ENCODE results near the gene CCDC18. TPM values are rescaled to one million over a fixed set of nuclear protein-coding genes. Genes with fewer than 3 reads are reported as not detected.

Gene CCDC18
- total RNA-seq, 2 donors from 2014 or later, result 13.8 to 23.8 TPM

DNA sequence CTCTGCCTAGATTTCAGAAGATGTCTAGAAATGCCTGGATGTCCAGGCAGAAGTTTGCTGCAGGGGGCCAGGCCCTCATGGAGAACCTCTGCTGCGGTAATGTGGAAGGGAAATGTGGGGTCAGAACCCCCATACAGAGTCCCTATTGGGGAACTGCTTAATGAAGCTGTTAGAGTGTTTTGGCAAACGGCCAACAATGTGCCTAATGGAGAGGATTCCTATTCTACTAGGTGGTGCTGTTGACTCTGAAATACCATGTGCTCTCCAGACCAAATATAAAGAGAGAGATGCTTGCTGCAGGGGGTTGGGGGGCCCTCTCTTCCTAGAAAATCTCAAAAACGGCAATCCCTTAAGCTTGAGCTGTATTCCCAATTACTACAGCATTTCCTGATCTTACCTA is 108.0 kb downstream of the CCDC18 start:
- Mint-ChIP-seq H3K27me3 (ENCODE audit: insufficient read depth) (no peaks in the 10 kb centered on the region), H3K4me1 (no peaks in the 10 kb centered on the region), H3K36me3 (ENCODE audit: low read depth) (peaks cover 31% of the 10 kb centered on the region), H3K4me3 (no peak overlapping the region), H3K9me3 (peaks cover 27% of the 10 kb centered on the region), H3K27ac (no peak overlapping the region)
- TF ChIP-seq, protein P1, sequence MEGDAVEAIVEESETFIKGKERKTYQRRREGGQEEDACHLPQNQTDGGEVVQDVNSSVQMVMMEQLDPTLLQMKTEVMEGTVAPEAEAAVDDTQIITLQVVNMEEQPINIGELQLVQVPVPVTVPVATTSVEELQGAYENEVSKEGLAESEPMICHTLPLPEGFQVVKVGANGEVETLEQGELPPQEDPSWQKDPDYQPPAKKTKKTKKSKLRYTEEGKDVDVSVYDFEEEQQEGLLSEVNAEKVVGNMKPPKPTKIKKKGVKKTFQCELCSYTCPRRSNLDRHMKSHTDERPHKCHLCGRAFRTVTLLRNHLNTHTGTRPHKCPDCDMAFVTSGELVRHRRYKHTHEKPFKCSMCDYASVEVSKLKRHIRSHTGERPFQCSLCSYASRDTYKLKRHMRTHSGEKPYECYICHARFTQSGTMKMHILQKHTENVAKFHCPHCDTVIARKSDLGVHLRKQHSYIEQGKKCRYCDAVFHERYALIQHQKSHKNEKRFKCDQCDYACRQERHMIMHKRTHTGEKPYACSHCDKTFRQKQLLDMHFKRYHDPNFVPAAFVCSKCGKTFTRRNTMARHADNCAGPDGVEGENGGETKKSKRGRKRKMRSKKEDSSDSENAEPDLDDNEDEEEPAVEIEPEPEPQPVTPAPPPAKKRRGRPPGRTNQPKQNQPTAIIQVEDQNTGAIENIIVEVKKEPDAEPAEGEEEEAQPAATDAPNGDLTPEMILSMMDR (conservative IDR thresholded peaks at IDR 0.05), result no peak
- peak overlapping the region; percentile 23 for H3K4me3 ChIP-seq (ENCODE audit: low read length)
- H3K4me1 ChIP-seq (ENCODE audit: control insufficient read depth, insufficient read depth, low read length), result no peaks in the 10 kb centered on the region
- no peak for DNase-seq
- H3K9me3 ChIP-seq (ENCODE audit: control insufficient read depth, low read length), result peaks cover 12% of the 10 kb centered on the region
- H3K9ac ChIP-seq (ENCODE audit: extremely low read depth, low read length, poor library complexity, severe bottlenecking), result no peak overlapping the region
- H3K27me3 ChIP-seq (ENCODE audit: control insufficient read depth, insufficient read depth, low read length, poor library complexity, severe bottlenecking), result no peaks in the 10 kb centered on the region
- whole genome bisulfite sequencing, 2 experiments (ENCODE audit: insufficient coverage in 1 of 2, insufficient read length in 1 of 2), result 89 to 90% methylated on average over 2 to 3 of the region's 3 CpGs
- H3K27ac ChIP-seq (ENCODE audit: low read depth, low read length), result no peak overlapping the region
- H3K36me3 ChIP-seq (ENCODE audit: control insufficient read depth, insufficient read depth, low read length), result no peaks in the 10 kb centered on the region

DNA sequence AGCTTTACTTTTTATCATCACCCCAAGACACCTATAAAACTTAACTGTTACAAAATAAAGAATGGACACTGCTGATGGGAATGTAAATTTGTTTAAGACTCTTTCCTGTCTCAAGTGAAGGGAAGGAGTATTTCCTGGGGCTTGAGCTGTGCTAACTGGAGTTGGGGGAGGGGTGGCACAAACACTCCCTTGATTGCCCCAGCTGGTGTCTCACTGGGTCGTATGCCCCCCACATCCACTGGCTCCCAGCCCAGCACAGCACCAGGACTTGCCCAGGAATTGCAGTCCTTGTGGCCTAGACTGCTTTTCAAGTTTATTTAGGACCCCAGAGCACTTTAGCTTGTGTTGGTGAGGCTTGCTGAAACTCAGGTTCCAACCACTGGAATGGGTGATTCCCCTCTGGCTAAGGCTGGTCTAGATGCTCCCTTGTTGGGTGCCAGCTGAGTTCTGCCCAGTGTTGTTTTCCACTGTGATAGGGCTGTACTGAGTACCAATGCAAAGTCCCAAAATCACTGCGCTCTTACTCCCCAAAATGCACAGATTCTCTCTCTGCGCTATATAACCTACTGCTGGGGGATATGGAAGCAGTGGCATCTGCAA is 116.1 kb downstream of the CCDC18 start:
- no peak overlapping the region for H3K4me3 Mint-ChIP-seq
- Histone ChIP-seq H3K27ac (ENCODE audit: low read depth, low read length) (no peak overlapping the region), H3K27me3 (ENCODE audit: control insufficient read depth, insufficient read depth, low read length, poor library complexity, severe bottlenecking) (no peaks in the 10 kb centered on the region), H3K4me3 (ENCODE audit: low read length) (no peak overlapping the region), H3K36me3 (ENCODE audit: control insufficient read depth, insufficient read depth, low read length) (no peaks in the 10 kb centered on the region), H3K4me1 (ENCODE audit: control insufficient read depth, insufficient read depth, low read length) (peaks cover 2% of the 10 kb centered on the region), H3K9ac (ENCODE audit: extremely low read depth, low read length, poor library complexity, severe bottlenecking) (no peak overlapping the region), H3K9me3 (ENCODE audit: control insufficient read depth, low read length) (no peaks in the 10 kb centered on the region)
- peaks cover 5% of the 10 kb centered on the region for H3K9me3 Mint-ChIP-seq
- peaks cover 6% of the 10 kb centered on the region for H3K36me3 Mint-ChIP-seq (ENCODE audit: low read depth)
- H3K27me3 Mint-ChIP-seq (ENCODE audit: insufficient read depth), result no peaks in the 10 kb centered on the region
- H3K27ac Mint-ChIP-seq, result peak overlapping the region; percentile 21
- TF ChIP-seq, protein P1 (conservative IDR thresholded peaks at IDR 0.05), result no peak
- peaks cover 7% of the 10 kb centered on the region for H3K4me1 Mint-ChIP-seq
- WGBS, 2 experiments (ENCODE audit: insufficient coverage in 1 of 2, insufficient read length in 1 of 2), result 53 to 77% methylated on average over 2 to 3 of the region's 3 CpGs
- DNase-seq, result peak; percentile 53

DNA sequence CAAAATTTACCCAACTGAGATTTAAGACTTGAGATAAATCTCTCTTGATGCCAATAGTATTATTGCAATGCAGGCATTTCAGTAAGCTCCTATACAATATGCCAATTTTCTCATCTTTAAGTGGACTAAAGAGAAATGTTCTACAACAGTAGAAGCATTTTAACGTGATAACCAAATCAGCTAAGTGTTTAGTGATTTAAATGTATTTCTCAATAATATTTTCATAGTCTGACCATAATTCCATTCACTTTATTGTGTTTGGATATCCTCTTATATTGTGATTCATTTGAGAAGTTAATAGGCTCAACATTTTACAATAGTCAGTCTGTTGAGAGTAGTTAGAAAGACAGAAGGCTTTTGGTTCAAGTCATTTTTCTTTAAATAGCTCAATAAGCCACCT is 120.6 kb downstream of the CCDC18 start:
- Histone ChIP-seq H3K9me3 (ENCODE audit: control insufficient read depth, low read length) (no peaks in the 10 kb centered on the region), H3K27ac (ENCODE audit: low read depth, low read length) (no peak overlapping the region), H3K9ac (ENCODE audit: extremely low read depth, low read length, poor library complexity, severe bottlenecking) (no peak overlapping the region), H3K36me3 (ENCODE audit: control insufficient read depth, insufficient read depth, low read length) (no peaks in the 10 kb centered on the region), H3K4me1 (ENCODE audit: control insufficient read depth, insufficient read depth, low read length) (peaks cover 2% of the 10 kb centered on the region), H3K27me3 (ENCODE audit: control insufficient read depth, insufficient read depth, low read length, poor library complexity, severe bottlenecking) (no peaks in the 10 kb centered on the region), H3K4me3 (ENCODE audit: low read length) (no peak overlapping the region)
- no peak overlapping the region for H3K27ac Mint-ChIP-seq
- TF ChIP-seq, protein P1 (conservative IDR thresholded peaks at IDR 0.05), result no peak
- H3K27me3 Mint-ChIP-seq (ENCODE audit: insufficient read depth), result no peaks in the 10 kb centered on the region
- peaks cover 6% of the 10 kb centered on the region for H3K36me3 Mint-ChIP-seq (ENCODE audit: low read depth)
- peaks cover 2% of the 10 kb centered on the region for H3K9me3 Mint-ChIP-seq
- H3K4me3 Mint-ChIP-seq, result no peak overlapping the region
- DNase-seq, result no peak
- H3K4me1 Mint-ChIP-seq, result peaks cover 12% of the 10 kb centered on the region
- no CpG with 5 or more reads among the region's 1 CpG for WGBS, 2 experiments (ENCODE audit: insufficient coverage in 1 of 2, insufficient read length in 1 of 2)
